Loucy (cell line): Measurements from ENCODE around the gene DTL.

Experiments used
- H2AFZ ChIP-seq: fragments of 200-600 bp; sonication (generic); 2 replicates; pipeline ENCODE4 v1.6.0; 2016; ENCODE audit warnings: antibody characterized with exemption, mild to moderate bottlenecking, low read length, moderate library complexity
- H3F3A ChIP-seq: fragments of 200-600 bp; 2 replicates; pipeline ENCODE4 v1.6.0; 2016; ENCODE audit warnings: antibody characterized with exemption, low read depth, mild to moderate bottlenecking
- H3K27me3 ChIP-seq: fragments of 200-600 bp; sonication (generic); 2 replicates; pipeline ENCODE4 v1.6.1; 2014; ENCODE audit warnings: low read length, mild to moderate bottlenecking; ENCODE audit not compliant: insufficient read depth, poor library complexity, severe bottlenecking
- H3K36me3 ChIP-seq: fragments of 200-600 bp; sonication (generic); 2 replicates; pipeline ENCODE4 v1.6.1; 2016; ENCODE audit warnings: low read length; ENCODE audit not compliant: insufficient read depth
- H3K4me1 ChIP-seq: fragments of 200-600 bp; sonication (generic); 2 replicates; pipeline ENCODE4 v1.5.1; 2014; ENCODE audit warnings: low read length, mild to moderate bottlenecking; ENCODE audit not compliant: insufficient read depth, poor library complexity, severe bottlenecking
- H3K4me2 ChIP-seq: fragments of 200-600 bp; sonication (generic); 2 replicates; pipeline ENCODE4 v1.6.0; 2014; ENCODE audit warnings: antibody characterized with exemption, low read length, low read depth, mild to moderate bottlenecking; ENCODE audit not compliant: poor library complexity, severe bottlenecking
- H3K4me3 ChIP-seq: fragments of 200-600 bp; sonication (generic); 2 replicates; pipeline ENCODE4 v1.5.1; 2014; ENCODE audit warnings: low read length, mild to moderate bottlenecking, mixed read lengths; ENCODE audit not compliant: poor library complexity, severe bottlenecking
- H3K79me2 ChIP-seq: fragments of 200-600 bp; sonication (generic); 2 replicates; pipeline ENCODE4 v1.6.1; 2014; ENCODE audit warnings: low read length; ENCODE audit not compliant: insufficient read depth
- H3K9ac ChIP-seq: fragments of 200-600 bp; sonication (generic); 2 replicates; pipeline ENCODE4 v1.6.0; 2014; ENCODE audit warnings: mild to moderate bottlenecking, low read depth, low read length, moderate library complexity; ENCODE audit not compliant: poor library complexity, severe bottlenecking
- H3K9me2 ChIP-seq: fragments of 200-600 bp; sonication (generic); replicated peaks from 2 replicates; pipeline ENCODE4 v1.6.1; 2016; ENCODE audit warnings: low read depth, low read length, mixed read lengths
- H3K9me3 ChIP-seq: fragments of 200-600 bp; sonication (generic); 2 replicates; pipeline ENCODE4 v1.6.1; 2014; ENCODE audit warnings: mild to moderate bottlenecking, antibody characterized with exemption, low read length, low read depth; ENCODE audit not compliant: insufficient read depth
- H4K20me1 ChIP-seq: fragments of 200-600 bp; sonication (generic); 2 replicates; pipeline ENCODE4 v1.6.0; 2014; ENCODE audit warnings: antibody characterized with exemption, low read length, mild to moderate bottlenecking; ENCODE audit not compliant: insufficient read depth, poor library complexity, severe bottlenecking
- EZH2phosphoT487 ChIP-seq: fragments of 200-600 bp; IDR thresholded peaks from 2 replicates; pipeline ENCODE4 v1.6.1; 2018; ENCODE audit warnings: antibody characterized with exemption, mild to moderate bottlenecking, moderate library complexity, borderline replicate concordance
- TF ChIP-seq, protein P1 (sequence below): fragments of 200-600 bp; sonication (generic); conservative IDR thresholded peaks from 2 replicates; pipeline ENCODE4 v1.5.1; 2014; ENCODE audit warnings: mild to moderate bottlenecking, antibody characterized with exemption, low read length

The DTL gene

DNA sequence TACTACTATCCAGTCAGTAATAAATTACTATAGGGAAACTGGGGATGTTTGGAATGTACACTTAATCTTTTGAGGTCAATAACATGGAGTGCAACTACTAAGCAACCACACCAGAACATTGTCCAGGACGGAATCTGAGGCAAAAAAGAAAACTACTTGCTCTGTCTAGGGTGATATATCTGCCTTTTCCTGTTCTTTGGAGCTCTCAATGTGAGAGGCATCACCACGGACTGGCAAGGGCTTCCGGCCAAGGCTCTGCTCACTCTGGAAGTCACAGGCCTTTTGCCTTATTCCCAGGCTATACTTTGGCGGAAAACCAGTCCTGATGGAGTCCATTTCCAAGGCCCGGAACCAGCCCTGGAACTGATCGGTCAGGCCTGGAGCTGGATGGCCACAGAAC, 94.2 kb downstream of the DTL start:
- H3K79me2 ChIP-seq, result no peaks in the 10 kb centered on the region
- H4K20me1 ChIP-seq, result no peaks in the 10 kb centered on the region
- no peaks in the 10 kb centered on the region for H3K36me3 ChIP-seq
- H3K4me3 ChIP-seq, result no peak overlapping the region
- H3K4me2 ChIP-seq, result no peak overlapping the region
- no peaks in the 10 kb centered on the region for H3K4me1 ChIP-seq
- no peaks in the 10 kb centered on the region for H3F3A ChIP-seq
- no peaks in the 10 kb centered on the region for H3K9me3 ChIP-seq
- no peaks in the 10 kb centered on the region for H3K27me3 ChIP-seq
- H3K9me2 ChIP-seq, result no peaks in the 10 kb centered on the region
- H2AFZ ChIP-seq, result no peak overlapping the region
- no peak overlapping the region for H3K9ac ChIP-seq
- TF ChIP-seq EZH2phosphoT487, result no peak
- TF ChIP-seq, protein P1, sequence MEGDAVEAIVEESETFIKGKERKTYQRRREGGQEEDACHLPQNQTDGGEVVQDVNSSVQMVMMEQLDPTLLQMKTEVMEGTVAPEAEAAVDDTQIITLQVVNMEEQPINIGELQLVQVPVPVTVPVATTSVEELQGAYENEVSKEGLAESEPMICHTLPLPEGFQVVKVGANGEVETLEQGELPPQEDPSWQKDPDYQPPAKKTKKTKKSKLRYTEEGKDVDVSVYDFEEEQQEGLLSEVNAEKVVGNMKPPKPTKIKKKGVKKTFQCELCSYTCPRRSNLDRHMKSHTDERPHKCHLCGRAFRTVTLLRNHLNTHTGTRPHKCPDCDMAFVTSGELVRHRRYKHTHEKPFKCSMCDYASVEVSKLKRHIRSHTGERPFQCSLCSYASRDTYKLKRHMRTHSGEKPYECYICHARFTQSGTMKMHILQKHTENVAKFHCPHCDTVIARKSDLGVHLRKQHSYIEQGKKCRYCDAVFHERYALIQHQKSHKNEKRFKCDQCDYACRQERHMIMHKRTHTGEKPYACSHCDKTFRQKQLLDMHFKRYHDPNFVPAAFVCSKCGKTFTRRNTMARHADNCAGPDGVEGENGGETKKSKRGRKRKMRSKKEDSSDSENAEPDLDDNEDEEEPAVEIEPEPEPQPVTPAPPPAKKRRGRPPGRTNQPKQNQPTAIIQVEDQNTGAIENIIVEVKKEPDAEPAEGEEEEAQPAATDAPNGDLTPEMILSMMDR, result no peak

DNA sequence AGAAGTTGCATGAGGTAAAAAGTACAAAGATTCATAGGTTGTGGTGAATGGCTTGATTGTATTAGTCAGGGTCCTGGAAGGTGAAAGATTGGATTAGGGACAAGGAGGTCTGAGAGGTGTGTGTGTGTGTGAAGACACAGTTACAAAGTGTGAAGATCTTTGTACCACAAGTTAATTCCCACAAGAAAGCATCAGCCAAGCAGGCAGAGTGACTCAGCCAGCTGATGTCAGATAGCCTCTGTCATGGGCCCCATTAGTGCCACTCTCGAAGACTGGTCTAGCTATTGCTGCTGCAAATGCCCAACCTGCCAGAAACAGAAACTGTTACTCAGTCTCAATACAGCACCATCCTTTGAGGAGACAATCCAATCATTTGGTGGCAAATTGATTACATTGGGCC, 96.5 kb downstream of the DTL start:
- Histone ChIP-seq H3K4me2 (no peak overlapping the region), H3K36me3 (no peaks in the 10 kb centered on the region), H3K9me3 (no peaks in the 10 kb centered on the region), H3K27me3 (no peaks in the 10 kb centered on the region), H3F3A (no peaks in the 10 kb centered on the region), H2AFZ (no peak overlapping the region), H3K4me1 (no peaks in the 10 kb centered on the region), H3K9me2 (no peaks in the 10 kb centered on the region), H3K79me2 (no peaks in the 10 kb centered on the region), H3K9ac (no peak overlapping the region), H3K4me3 (no peak overlapping the region), H4K20me1 (no peaks in the 10 kb centered on the region)
- no peak for TF ChIP-seq EZH2phosphoT487
- TF ChIP-seq, protein P1, result no peak

DNA sequence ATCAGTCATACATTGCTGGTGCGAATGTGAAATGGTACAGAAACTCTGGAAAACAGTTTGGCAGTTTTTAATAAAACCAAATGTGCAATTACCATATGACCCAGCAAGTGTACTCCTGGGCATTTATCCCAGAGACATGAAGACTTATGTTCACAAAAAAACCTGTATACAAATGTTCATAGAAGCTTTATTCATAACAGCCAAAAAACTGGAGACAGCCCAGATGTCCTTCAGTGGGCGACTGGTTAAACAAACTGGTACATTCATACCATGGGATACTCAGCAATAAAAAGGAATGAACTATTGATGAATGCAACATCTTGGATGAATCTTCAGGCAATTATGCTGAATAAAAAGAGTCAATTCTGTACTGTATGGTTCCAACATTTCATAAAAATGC, 97.8 kb downstream of the DTL start:
- Histone ChIP-seq H4K20me1 (no peaks in the 10 kb centered on the region), H3K79me2 (no peaks in the 10 kb centered on the region), H3K27me3 (no peaks in the 10 kb centered on the region), H3K9me2 (no peaks in the 10 kb centered on the region), H3K9ac (no peak overlapping the region), H3K4me1 (no peaks in the 10 kb centered on the region), H3K4me3 (no peak overlapping the region), H3K36me3 (no peaks in the 10 kb centered on the region), H2AFZ (no peak overlapping the region), H3K9me3 (no peaks in the 10 kb centered on the region), H3F3A (no peaks in the 10 kb centered on the region), H3K4me2 (no peak overlapping the region)
- no peak for TF ChIP-seq EZH2phosphoT487
- TF ChIP-seq, protein P1, result no peak
